WTC11 (cell line): ENCODE results near the gene IGFL4.
A peak's percentile ranks its signal among the peaks of the same experiment; 100 is the strongest.
"Not testable (repeated sequence)": the region's sequence is repeated elsewhere in the genome, so short reads cannot be mapped to it uniquely, and the experiment has no call there.

ENCODE experiments used
- CBFB ChIP-seq: sonication (generic); formaldehyde crosslinking; IDR thresholded peaks from 2 replicates; pipeline ENCODE4 v1.8.1; 2022; ENCODE audit warnings: mild to moderate bottlenecking, low read depth, missing genetic modification reagents
- CTCF ChIP-seq: fragments of 200-600 bp; IDR thresholded peaks from 2 replicates; pipeline ENCODE4 v1.8.0; 2022; ENCODE audit warnings: antibody characterized with exemption
- ESRRA ChIP-seq: sonication (generic); formaldehyde crosslinking; IDR thresholded peaks from 2 replicates; pipeline ENCODE4 v1.8.1; 2022; ENCODE audit warnings: mild to moderate bottlenecking, missing genetic modification reagents, borderline replicate concordance
- NR3C1 ChIP-seq: sonication (generic); formaldehyde crosslinking; conservative IDR thresholded peaks from 2 replicates; pipeline ENCODE4 v1.8.1; 2023; ENCODE audit warnings: low read depth, mild to moderate bottlenecking, missing genetic modification reagents
- RORB ChIP-seq: fragments of 250-450 bp; sonication (Bioruptor Pico); IDR thresholded peaks from 2 replicates; pipeline ENCODE4 v1.9.0; 2021; ENCODE audit warnings: mild to moderate bottlenecking
- SP1 ChIP-seq: sonication (generic); formaldehyde crosslinking; conservative IDR thresholded peaks from 2 replicates; pipeline ENCODE4 v1.8.1; 2022; ENCODE audit warnings: missing genetic modification reagents
- ZNF532 ChIP-seq: fragments of 250-450 bp; sonication (Bioruptor Pico); IDR thresholded peaks from 2 replicates; pipeline ENCODE4 v1.9.0; 2021; ENCODE audit warnings: mild to moderate bottlenecking, borderline replicate concordance
- TF ChIP-seq, protein P1 (sequence below): sonication (generic); formaldehyde crosslinking; IDR thresholded peaks from 2 replicates; pipeline ENCODE4 v1.8.1; 2023; ENCODE audit warnings: mild to moderate bottlenecking, moderate library complexity, missing genetic modification reagents
- TF ChIP-seq, protein P2 (sequence below): sonication (generic); formaldehyde crosslinking; IDR thresholded peaks from 2 replicates; pipeline ENCODE4 v1.8.1; 2023; ENCODE audit warnings: mild to moderate bottlenecking, missing genetic modification reagents

DNA sequence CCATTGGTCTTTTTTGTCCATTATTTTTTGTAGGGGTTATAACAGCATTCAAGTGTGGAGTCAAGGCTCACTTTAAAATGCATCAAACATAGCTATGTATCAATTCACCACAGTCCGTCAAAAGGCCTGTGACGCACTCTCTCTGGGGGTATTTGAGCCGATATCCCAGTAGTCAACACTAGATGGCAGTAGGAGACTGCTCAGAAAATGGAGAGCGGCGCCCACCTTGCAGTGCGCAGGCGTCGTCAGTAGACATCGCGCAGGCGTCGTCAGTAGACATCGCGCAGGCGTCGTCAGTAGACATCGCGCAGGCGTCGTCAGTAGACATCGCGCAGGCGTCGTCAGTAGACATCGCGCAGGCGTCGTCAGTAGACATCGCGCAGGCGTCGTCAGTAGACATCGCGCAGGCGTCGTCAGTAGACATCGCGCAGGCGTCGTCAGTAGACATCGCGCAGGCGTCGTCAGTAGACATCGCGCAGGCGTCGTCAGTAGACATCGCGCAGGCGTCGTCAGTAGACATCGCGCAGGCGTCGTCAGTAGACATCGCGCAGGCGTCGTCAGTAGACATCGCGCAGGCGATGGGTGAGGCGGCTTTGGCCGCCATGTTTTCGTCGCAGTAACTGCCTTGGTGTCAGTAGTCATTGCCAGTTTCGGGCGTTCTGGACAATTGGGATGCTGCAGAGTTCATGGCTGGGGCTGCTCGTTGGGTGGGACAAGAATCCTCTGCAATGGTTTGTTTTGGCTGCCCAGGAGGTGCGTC lies 38.0 kb upstream of the IGFL4 start:
- TF ChIP-seq, protein P1, sequence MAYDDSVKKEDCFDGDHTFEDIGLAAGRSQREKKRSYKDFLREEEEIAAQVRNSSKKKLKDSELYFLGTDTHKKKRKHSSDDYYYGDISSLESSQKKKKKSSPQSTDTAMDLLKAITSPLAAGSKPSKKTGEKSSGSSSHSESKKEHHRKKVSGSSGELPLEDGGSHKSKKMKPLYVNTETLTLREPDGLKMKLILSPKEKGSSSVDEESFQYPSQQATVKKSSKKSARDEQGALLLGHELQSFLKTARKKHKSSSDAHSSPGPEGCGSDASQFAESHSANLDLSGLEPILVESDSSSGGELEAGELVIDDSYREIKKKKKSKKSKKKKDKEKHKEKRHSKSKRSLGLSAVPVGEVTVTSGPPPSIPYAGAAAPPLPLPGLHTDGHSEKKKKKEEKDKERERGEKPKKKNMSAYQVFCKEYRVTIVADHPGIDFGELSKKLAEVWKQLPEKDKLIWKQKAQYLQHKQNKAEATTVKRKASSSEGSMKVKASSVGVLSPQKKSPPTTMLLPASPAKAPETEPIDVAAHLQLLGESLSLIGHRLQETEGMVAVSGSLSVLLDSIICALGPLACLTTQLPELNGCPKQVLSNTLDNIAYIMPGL = not testable (repeated sequence)
- peak; percentile 73 for TF ChIP-seq CTCF
- TF ChIP-seq ESRRA (CRISPR knock-in tag); RORB (CRISPR knock-in tag); NR3C1; ZNF532 (CRISPR knock-in tag); CBFB (CRISPR knock-in tag): not testable (repeated sequence)
- TF ChIP-seq, protein P2, sequence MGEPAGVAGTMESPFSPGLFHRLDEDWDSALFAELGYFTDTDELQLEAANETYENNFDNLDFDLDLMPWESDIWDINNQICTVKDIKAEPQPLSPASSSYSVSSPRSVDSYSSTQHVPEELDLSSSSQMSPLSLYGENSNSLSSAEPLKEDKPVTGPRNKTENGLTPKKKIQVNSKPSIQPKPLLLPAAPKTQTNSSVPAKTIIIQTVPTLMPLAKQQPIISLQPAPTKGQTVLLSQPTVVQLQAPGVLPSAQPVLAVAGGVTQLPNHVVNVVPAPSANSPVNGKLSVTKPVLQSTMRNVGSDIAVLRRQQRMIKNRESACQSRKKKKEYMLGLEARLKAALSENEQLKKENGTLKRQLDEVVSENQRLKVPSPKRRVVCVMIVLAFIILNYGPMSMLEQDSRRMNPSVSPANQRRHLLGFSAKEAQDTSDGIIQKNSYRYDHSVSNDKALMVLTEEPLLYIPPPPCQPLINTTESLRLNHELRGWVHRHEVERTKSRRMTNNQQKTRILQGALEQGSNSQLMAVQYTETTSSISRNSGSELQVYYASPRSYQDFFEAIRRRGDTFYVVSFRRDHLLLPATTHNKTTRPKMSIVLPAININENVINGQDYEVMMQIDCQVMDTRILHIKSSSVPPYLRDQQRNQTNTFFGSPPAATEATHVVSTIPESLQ (CRISPR knock-in tag) = not testable (repeated sequence)
- TF ChIP-seq SP1 = 0 out of 2 replicates have a peak, but pooled peaks have one; percentile 31
